Measurements from ENCODE around the gene IPO4. TPM values are rescaled to one million over a fixed set of nuclear protein-coding genes. Genes with fewer than 3 reads are reported as not detected.

Gene IPO4
- total and polyA plus RNA-seq, 2 experiments from 2014 or later: 19.0 to 19.5 TPM

DNA sequence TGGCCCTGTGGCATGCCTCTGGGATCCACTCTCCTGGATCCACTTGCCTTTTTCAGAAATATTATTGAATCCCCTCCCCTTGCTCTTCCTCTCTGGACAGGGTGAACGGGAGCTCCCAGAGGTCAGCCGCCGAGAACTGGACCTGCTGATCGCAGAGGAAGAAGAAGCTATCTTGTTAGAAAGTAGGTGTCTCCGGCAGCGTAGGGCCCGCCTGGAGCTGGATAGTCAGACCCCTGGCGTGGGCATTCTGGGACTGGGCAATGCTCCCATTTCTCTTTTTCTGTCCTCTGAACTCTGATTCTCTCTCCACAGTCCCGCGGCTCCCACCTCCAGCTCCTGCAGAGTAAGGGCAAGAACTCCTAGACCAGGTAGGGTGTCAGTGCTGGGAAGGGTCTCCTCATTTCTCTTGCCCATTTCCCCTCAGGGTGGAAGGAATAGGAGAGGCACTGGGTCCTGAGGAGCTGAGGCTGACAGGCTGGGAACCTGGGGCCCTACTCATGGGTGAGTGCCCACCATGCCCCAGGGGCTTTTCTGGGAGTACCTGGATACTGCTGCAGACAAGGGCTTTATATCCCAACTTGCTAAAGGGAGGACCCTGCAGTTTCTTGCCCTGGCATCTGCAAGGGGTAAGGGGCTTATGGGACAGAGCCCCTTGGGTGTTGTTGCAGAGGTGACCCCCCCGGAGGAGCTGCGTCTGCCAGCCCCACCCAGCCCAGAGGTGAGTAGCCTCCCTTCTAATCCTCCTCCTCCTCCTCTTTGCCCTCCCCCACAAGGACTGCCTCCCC lies 11.4 kb downstream of the IPO4 start:
- Histone ChIP-seq H3K27me3 (no peaks in the 10 kb centered on the region), H3K9me2 (replicated peaks; ENCODE audit: insufficient read depth) (no peaks in the 10 kb centered on the region), H2AFZ (no peak overlapping the region), H3K4me3 (no peak overlapping the region), H3K36me3 (replicated peaks; ENCODE audit: insufficient read depth, low read depth) (peaks cover 2% of the 10 kb centered on the region), H3K9me3 (ENCODE audit: low read depth) (no peaks in the 10 kb centered on the region), H3K27ac (no peak overlapping the region), H3K4me2 (no peak overlapping the region), H4K20me1 (ENCODE audit: insufficient read depth, poor library complexity, severe bottlenecking) (no peaks in the 10 kb centered on the region), H3K4me1 (ENCODE audit: insufficient read depth) (peaks cover 5% of the 10 kb centered on the region), H3K79me2 (peaks cover 25% of the 10 kb centered on the region)
- no peak for TF ChIP-seq EZH2 (IDR thresholded peaks at IDR 0.05; ENCODE audit: borderline replicate concordance)
- TF ChIP-seq, protein P1, sequence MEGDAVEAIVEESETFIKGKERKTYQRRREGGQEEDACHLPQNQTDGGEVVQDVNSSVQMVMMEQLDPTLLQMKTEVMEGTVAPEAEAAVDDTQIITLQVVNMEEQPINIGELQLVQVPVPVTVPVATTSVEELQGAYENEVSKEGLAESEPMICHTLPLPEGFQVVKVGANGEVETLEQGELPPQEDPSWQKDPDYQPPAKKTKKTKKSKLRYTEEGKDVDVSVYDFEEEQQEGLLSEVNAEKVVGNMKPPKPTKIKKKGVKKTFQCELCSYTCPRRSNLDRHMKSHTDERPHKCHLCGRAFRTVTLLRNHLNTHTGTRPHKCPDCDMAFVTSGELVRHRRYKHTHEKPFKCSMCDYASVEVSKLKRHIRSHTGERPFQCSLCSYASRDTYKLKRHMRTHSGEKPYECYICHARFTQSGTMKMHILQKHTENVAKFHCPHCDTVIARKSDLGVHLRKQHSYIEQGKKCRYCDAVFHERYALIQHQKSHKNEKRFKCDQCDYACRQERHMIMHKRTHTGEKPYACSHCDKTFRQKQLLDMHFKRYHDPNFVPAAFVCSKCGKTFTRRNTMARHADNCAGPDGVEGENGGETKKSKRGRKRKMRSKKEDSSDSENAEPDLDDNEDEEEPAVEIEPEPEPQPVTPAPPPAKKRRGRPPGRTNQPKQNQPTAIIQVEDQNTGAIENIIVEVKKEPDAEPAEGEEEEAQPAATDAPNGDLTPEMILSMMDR (IDR thresholded peaks at IDR 0.05; ENCODE audit: poor library complexity): no peak
- no peak for TF ChIP-seq EZH2phosphoT487 (IDR thresholded peaks at IDR 0.05; ENCODE audit: low read depth, severe bottlenecking, unreplicated experiment)
- no peak for DNase-seq (ENCODE audit: low spot score)
- 97% methylated on average over 12 of the region's 12 CpGs for WGBS (ENCODE audit: low lambda C conversion rate, missing lambda C conversion rate)

DNA sequence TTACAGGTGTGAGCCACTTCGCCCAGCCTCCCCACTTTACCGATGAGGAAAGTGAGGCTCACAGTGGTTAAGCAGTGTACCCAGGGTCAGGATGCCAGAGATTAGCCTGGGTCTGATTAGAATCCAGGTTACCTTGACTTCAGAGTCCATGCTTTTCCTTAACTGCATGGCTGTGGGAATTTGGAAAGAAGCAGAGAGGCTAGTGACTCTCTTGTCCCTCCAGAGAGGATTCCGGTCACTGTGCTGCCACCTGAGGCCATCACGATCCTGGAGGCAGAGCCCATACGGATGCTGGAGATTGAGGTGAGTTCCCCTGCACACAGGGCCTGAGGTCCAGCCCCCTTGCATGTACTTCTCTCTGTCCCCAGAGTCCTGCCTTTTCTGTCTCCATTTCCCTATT lies 12.0 kb downstream of the IPO4 start:
- H3K4me2 ChIP-seq: no peak overlapping the region
- peaks cover 5% of the 10 kb centered on the region for H3K4me1 ChIP-seq (ENCODE audit: insufficient read depth)
- WGBS (ENCODE audit: low lambda C conversion rate, missing lambda C conversion rate): 97% methylated on average over 5 of the region's 5 CpGs
- DNase-seq (ENCODE audit: low spot score): no peak
- H3K4me3 ChIP-seq: no peak overlapping the region
- H3K9me2 ChIP-seq (replicated peaks; ENCODE audit: insufficient read depth): no peaks in the 10 kb centered on the region
- H4K20me1 ChIP-seq (ENCODE audit: insufficient read depth, poor library complexity, severe bottlenecking): no peaks in the 10 kb centered on the region
- no peaks in the 10 kb centered on the region for H3K27me3 ChIP-seq
- H3K79me2 ChIP-seq: peaks cover 27% of the 10 kb centered on the region
- H2AFZ ChIP-seq: no peak overlapping the region
- TF ChIP-seq, protein P1 (IDR thresholded peaks at IDR 0.05; ENCODE audit: poor library complexity): no peak
- TF ChIP-seq EZH2 (IDR thresholded peaks at IDR 0.05; ENCODE audit: borderline replicate concordance): no peak
- no peak overlapping the region for H3K27ac ChIP-seq
- H3K9me3 ChIP-seq (ENCODE audit: low read depth): no peaks in the 10 kb centered on the region
- H3K36me3 ChIP-seq (replicated peaks; ENCODE audit: insufficient read depth, low read depth): peaks cover 2% of the 10 kb centered on the region

- peak overlapping the region; percentile 81 for H3K4me2 ChIP-seq
- no peaks in the 10 kb centered on the region for H3K9me3 ChIP-seq (ENCODE audit: low read depth)
- 75% methylated on average over 20 of the region's 20 CpGs for WGBS (ENCODE audit: low lambda C conversion rate, missing lambda C conversion rate)
Measured at GRCh38 chr14:24172871-24173281, 15.7 kb downstream of the IPO4 start.

More at GRCh38 chr14:24172871-24173281, 15.7 kb downstream of the IPO4 start:
- Histone ChIP-seq H2AFZ (no peak overlapping the region), H3K4me1 (ENCODE audit: insufficient read depth) (peaks cover 5% of the 10 kb centered on the region), H3K4me3 (peak overlapping the region; percentile 11), H4K20me1 (ENCODE audit: insufficient read depth, poor library complexity, severe bottlenecking) (no peaks in the 10 kb centered on the region), H3K79me2 (peaks cover 27% of the 10 kb centered on the region), H3K27ac (peak overlapping the region; percentile 71), H3K27me3 (no peaks in the 10 kb centered on the region), H3K9me2 (replicated peaks; ENCODE audit: insufficient read depth) (no peaks in the 10 kb centered on the region), H3K36me3 (replicated peaks; ENCODE audit: insufficient read depth, low read depth) (peaks cover 2% of the 10 kb centered on the region)
- DNase-seq (ENCODE audit: low spot score): no peak
- TF ChIP-seq, protein P1 (IDR thresholded peaks at IDR 0.05; ENCODE audit: poor library complexity): no peak
- no peak for TF ChIP-seq EZH2 (IDR thresholded peaks at IDR 0.05; ENCODE audit: borderline replicate concordance)
- TF ChIP-seq EZH2phosphoT487 (IDR thresholded peaks at IDR 0.05; ENCODE audit: low read depth, severe bottlenecking, unreplicated experiment): no peak
